Stimulated activated naive B cell treated with anti-CD40 and anti-IgM and Interleukin-4, amounts not matched to agents 10 μg/mL and 1 μg/mL and 100 μg/mL, for 72 hours (primary cell): ENCODE measurements around the gene HAPLN3.

Experiments
- ATAC-seq, 2 donors: fragments of 150-1000 bp; cut with Tn5 transposase; replicated peaks; 2 replicates each; pipeline ENCODE4 v1.10.0; 2021; ENCODE audit warnings: moderate library complexity in 1 of 2
- DNase-seq: peaks from one replicate; pipeline ENCODE4 v3.0.0; 2021
- H3K27ac Mint-ChIP-seq: one replicate; pipeline ENCODE4 v1.8.0; 2022; ENCODE audit warnings: mild to moderate bottlenecking, mixed read lengths
- H3K27me3 Mint-ChIP-seq, 2 donors: one replicate each; pipeline ENCODE4 v1.8.0; 2022; ENCODE audit warnings: mixed read lengths in 2 of 2
- H3K36me3 Mint-ChIP-seq, 2 donors: one replicate each; pipeline ENCODE4 v1.8.0; 2022; ENCODE audit warnings: mixed read lengths in 2 of 2, mild to moderate bottlenecking in 1 of 2
- H3K4me1 Mint-ChIP-seq, 2 donors: one replicate each; pipeline ENCODE4 v1.8.0; 2022; ENCODE audit warnings: mixed read lengths in 2 of 2, mild to moderate bottlenecking in 1 of 2
- H3K4me3 Mint-ChIP-seq, 2 donors: one replicate each; pipeline ENCODE4 v1.8.0; 2022; ENCODE audit warnings: mild to moderate bottlenecking in 2 of 2, mixed read lengths in 2 of 2, moderate library complexity in 1 of 2
- H3K9me3 Mint-ChIP-seq, 2 donors: one replicate each; pipeline ENCODE4 v1.8.0; 2022; ENCODE audit warnings: mixed read lengths in 2 of 2, mild to moderate bottlenecking in 1 of 2

Gene HAPLN3

DNA sequence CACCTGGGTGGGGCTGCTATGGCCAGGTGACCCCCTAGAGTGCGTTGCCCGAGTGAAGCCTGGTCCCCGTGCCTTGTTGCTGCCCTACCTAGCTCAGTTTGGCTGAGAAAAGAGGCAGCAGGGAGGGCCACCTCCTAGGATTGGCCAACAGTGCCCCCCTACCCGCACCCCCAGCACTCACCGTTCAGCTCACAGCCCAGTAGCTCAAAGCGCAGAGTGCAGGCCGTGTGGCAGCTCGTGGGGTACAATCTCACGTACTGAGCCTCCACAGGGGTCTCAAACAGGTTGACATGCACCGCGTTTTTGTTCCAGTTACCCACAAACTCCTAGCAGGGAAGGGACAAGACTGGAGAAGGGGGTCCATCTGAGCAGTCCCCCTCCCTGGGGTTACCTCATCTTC lies 10.2 kb upstream of the HAPLN3 start:
- no peaks in the 10 kb centered on the region for H3K9me3 Mint-ChIP-seq
- H3K27me3 Mint-ChIP-seq = no peaks in the 10 kb centered on the region
- no peaks in the 10 kb centered on the region for H3K36me3 Mint-ChIP-seq
- no peak for DNase-seq
- H3K4me1 Mint-ChIP-seq = peaks cover 10 to 15% of the 10 kb centered on the region in 2 donors
- ATAC-seq = no peak
- no peak overlapping the region for H3K4me3 Mint-ChIP-seq
- no peak overlapping the region for H3K27ac Mint-ChIP-seq

GRCh38 chr15:88904624-88905327 lies 9.4 kb upstream of the HAPLN3 start:
- H3K27me3 Mint-ChIP-seq = no peaks in the 10 kb centered on the region
- no peaks in the 10 kb centered on the region for H3K36me3 Mint-ChIP-seq
- no peaks in the 10 kb centered on the region for H3K9me3 Mint-ChIP-seq
- H3K4me1 Mint-ChIP-seq = peaks cover 5 to 7% of the 10 kb centered on the region in 2 donors
- DNase-seq (peak; percentile 66), ATAC-seq (peak; percentile 92)
- H3K4me3 Mint-ChIP-seq = no peak overlapping the region
- no peak overlapping the region for H3K27ac Mint-ChIP-seq

GRCh38 chr15:88904257-88904623 lies 8.9 kb upstream of the HAPLN3 start:
- Mint-ChIP-seq H3K4me3 (no peak overlapping the region), H3K4me1 (peaks cover 3 to 7% of the 10 kb centered on the region in 2 donors), H3K27me3 (no peaks in the 10 kb centered on the region), H3K9me3 (no peaks in the 10 kb centered on the region), H3K36me3 (no peaks in the 10 kb centered on the region), H3K27ac (no peak overlapping the region)
- ATAC-seq (peak in 1 of 2 donors; percentile 12), DNase-seq (no peak)

- H3K9me3 Mint-ChIP-seq = no peaks in the 10 kb centered on the region
- H3K27ac Mint-ChIP-seq = no peak overlapping the region
Observed at GRCh38 chr15:88902846-88903245, 7.5 kb upstream of the HAPLN3 start.

DNA sequence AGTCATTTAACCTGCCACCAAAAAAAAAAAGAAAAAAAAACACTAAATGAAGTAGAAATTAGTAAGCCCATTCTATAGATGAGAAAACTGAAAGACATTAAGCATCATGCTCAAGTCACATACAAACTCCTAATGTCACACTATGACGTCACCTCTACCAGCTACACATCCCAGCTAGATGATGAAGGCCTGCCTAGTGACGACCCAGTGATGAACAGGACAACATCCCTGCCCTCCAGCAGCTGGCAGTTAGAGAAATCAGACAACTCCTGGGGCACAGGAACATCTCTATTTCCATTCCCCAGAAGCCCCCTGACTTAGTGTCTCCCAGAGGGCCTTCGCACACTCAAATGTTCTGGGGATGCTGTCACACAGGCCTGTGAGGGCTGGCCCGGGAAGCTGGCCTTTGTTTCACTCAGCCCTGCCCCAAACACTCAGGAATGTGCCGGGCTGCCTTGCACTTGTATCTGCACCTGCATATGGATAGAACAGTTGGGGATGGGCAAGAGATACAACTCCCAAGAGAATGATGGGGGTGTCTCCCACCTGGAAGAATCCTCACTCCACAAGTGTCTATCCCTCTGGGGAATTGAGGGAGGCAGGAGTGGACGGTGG lies 7.0 kb upstream of the HAPLN3 start:
- H3K27ac Mint-ChIP-seq = no peak overlapping the region
- H3K9me3 Mint-ChIP-seq = no peaks in the 10 kb centered on the region
- H3K36me3 Mint-ChIP-seq = no peaks in the 10 kb centered on the region
- ATAC-seq (no peak), DNase-seq (no peak)
- no peaks in the 10 kb centered on the region for H3K27me3 Mint-ChIP-seq
- peaks cover 6 to 12% of the 10 kb centered on the region in 2 donors for H3K4me1 Mint-ChIP-seq
- H3K4me3 Mint-ChIP-seq = no peak overlapping the region

More at GRCh38 chr15:88902846-88903245, 7.5 kb upstream of the HAPLN3 start:
- H3K27me3 Mint-ChIP-seq = no peaks in the 10 kb centered on the region
- no peak for ATAC-seq
- no peak overlapping the region for H3K4me3 Mint-ChIP-seq
- no peak for DNase-seq
- peaks cover 3 to 7% of the 10 kb centered on the region in 2 donors for H3K4me1 Mint-ChIP-seq
- H3K36me3 Mint-ChIP-seq = no peaks in the 10 kb centered on the region

DNA sequence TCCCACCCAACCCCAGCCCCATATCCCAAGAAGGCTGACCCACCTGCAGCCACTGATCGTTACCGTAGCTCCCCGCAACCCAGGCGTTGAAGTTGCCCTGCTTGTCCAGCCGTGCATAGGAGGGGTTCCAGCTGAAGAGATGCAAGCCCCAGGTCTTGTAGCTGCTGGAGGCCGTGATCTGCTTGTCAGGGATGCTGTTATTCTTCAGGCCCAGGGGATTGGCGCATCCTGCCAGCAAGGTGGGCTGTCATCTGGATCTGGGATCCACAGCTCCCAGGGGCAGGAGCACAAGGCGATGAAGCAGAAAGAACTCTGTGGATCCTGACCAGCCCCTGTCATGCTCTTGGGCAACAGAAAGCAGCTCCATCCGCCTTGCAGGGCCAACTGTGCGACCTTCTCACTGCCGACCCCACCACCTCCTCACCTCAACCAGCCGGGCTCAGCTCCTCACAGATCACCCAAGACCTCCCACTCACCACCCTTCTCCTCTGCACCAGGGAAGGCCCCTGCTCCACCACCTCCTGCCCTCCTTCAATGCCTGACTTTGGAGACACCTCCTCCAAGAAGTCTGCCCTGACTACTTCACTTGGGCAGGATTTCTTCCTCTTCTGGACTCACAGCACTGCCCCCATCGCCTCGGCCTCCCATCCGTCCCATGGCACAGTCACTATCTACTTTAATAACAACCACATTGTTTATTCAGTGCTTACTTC lies 6.3 kb upstream of the HAPLN3 start:
- peaks cover 6 to 19% of the 10 kb centered on the region in 2 donors for H3K4me1 Mint-ChIP-seq
- H3K36me3 Mint-ChIP-seq = no peaks in the 10 kb centered on the region
- H3K27ac Mint-ChIP-seq = no peak overlapping the region
- DNase-seq = no peak
- no peaks in the 10 kb centered on the region for H3K9me3 Mint-ChIP-seq
- H3K27me3 Mint-ChIP-seq = peaks cover 0 to 2% of the 10 kb centered on the region in 2 donors
- no peak overlapping the region for H3K4me3 Mint-ChIP-seq
- ATAC-seq = no peak

DNA sequence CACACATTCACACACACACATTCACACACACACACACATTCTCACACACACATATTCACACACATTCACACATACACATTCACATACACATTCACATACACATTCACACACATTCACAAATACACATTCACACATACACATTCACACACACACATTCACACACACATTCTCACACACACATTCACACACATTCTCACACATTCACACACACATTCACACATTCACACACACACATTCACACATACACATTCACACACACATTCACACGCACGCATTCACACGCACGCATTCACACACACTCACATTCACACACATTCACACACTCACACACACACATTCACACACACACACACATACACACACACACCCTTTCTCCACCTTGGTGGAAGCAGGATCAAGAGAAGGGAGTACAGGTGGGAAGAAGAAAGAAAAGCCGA lies 5.7 kb upstream of the HAPLN3 start:
- peaks cover 0 to 5% of the 10 kb centered on the region in 2 donors for H3K27me3 Mint-ChIP-seq
- ATAC-seq (no peak), DNase-seq (no peak)
- H3K27ac Mint-ChIP-seq = no peak overlapping the region
- H3K9me3 Mint-ChIP-seq = no peaks in the 10 kb centered on the region
- peaks cover 8 to 22% of the 10 kb centered on the region in 2 donors for H3K4me1 Mint-ChIP-seq
- no peaks in the 10 kb centered on the region for H3K36me3 Mint-ChIP-seq
- no peak overlapping the region for H3K4me3 Mint-ChIP-seq

GRCh38 chr15:88900309-88900981 lies 5.1 kb upstream of the HAPLN3 start:
- Mint-ChIP-seq H3K4me1 (peaks cover 10 to 26% of the 10 kb centered on the region in 2 donors), H3K9me3 (no peaks in the 10 kb centered on the region), H3K36me3 (no peaks in the 10 kb centered on the region), H3K4me3 (no peak overlapping the region), H3K27me3 (peaks cover 2 to 9% of the 10 kb centered on the region in 2 donors), H3K27ac (no peak overlapping the region)
- no peak for ATAC-seq
- no peak for DNase-seq

- DNase-seq (no peak), ATAC-seq (no peak)
- Mint-ChIP-seq H3K36me3 (no peaks in the 10 kb centered on the region), H3K4me3 (no peak overlapping the region), H3K9me3 (no peaks in the 10 kb centered on the region), H3K4me1 (peaks cover 12 to 24% of the 10 kb centered on the region in 2 donors), H3K27me3 (peaks cover 4 to 13% of the 10 kb centered on the region in 2 donors), H3K27ac (no peak overlapping the region)
Observed at GRCh38 chr15:88899251-88899650, 3.9 kb upstream of the HAPLN3 start.

DNA sequence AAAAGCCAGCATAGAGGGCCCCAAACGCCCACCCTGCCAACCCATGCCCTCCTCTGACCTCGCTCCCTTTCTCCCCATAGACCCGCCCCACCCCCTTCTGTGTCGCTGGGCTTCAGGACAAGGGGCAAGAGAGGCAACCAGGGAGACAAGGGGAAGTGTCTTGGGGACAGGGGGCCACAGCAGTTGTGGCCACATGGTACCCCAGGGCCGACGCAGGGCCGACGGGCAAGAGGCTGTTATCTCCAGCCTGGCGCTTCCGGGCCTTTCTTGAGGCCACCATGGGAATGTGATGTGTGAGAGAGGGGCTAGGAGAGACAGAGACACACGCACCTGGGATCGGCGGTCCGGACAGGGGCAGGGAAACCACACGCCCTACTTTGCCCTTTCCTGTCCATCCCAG lies 3.4 kb upstream of the HAPLN3 start:
- DNase-seq = no peak
- no peak for ATAC-seq
- Mint-ChIP-seq H3K27me3 (peaks cover 4 to 18% of the 10 kb centered on the region in 2 donors), H3K4me3 (no peak overlapping the region), H3K36me3 (no peaks in the 10 kb centered on the region), H3K9me3 (no peaks in the 10 kb centered on the region), H3K27ac (no peak overlapping the region), H3K4me1 (peaks cover 12 to 29% of the 10 kb centered on the region in 2 donors)

DNA sequence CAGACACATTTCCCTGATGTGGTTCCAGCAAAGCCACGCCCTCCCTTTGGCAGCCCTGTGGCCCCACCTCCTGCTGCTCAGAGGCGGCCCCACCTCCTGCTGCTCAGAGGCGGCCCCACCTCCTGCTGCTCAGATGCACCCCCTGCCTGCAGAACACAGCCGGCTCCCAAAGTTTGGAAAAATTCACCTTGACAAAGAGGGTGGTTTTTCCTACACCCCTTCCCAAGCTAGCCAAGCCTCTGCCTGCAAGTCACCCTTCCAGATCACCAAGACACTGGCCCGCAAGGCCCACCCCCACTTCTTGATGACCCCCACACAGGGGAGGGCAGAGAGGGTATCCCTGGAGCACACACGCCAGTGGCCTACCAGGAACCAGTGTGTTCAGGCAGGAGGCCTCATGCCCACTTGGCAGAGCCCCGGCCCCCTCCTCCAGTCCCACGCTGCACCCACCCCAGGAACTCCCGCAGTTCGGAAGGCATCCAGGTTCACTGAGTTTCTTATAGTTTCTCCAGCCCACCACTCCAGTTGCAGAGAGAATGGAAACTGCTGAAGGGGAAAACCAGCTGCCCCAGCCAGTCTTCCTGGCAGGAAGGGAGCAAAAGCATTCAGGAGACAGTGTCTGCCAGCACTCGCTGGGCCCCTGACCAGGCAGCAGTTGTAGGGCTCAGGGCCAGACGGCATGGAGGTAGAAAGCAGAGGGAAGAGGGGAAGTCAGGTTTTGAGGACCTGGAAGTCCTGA lies 2.3 kb upstream of the HAPLN3 start:
- H3K4me3 Mint-ChIP-seq = no peak overlapping the region
- ATAC-seq (peak; percentile 61 to 71), DNase-seq (peak; percentile 31)
- H3K36me3 Mint-ChIP-seq = no peaks in the 10 kb centered on the region
- peaks cover 4 to 27% of the 10 kb centered on the region in 2 donors for H3K27me3 Mint-ChIP-seq
- peaks cover 12 to 33% of the 10 kb centered on the region in 2 donors for H3K4me1 Mint-ChIP-seq
- H3K9me3 Mint-ChIP-seq = no peaks in the 10 kb centered on the region
- H3K27ac Mint-ChIP-seq = no peak overlapping the region

DNA sequence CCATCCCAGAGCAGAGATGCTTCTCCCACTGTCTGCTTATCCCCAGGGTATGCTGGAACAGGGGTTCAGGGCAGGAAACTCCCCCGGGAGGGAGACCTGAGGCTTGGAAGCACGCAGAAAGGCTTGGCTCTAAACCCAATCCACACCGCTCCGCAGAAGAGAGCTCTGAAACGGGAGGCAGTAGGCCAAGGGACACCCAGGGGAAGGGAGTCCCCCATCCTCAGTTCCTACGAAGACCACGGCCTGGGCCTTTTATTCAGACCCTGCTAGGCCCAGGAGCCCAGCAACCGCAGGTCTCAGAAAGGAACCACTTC lies 1.8 kb upstream of the HAPLN3 start:
- no peak for ATAC-seq
- no peak overlapping the region for H3K27ac Mint-ChIP-seq

GRCh38 chr15:88896333-88897033 lies 1.1 kb upstream of the HAPLN3 start:
- peaks cover 4 to 27% of the 10 kb centered on the region in 2 donors for H3K27me3 Mint-ChIP-seq
- H3K27ac Mint-ChIP-seq = no peak overlapping the region
- ATAC-seq (no peak), DNase-seq (no peak)
- H3K36me3 Mint-ChIP-seq = no peaks in the 10 kb centered on the region
- peaks cover 12 to 33% of the 10 kb centered on the region in 2 donors for H3K4me1 Mint-ChIP-seq
- no peaks in the 10 kb centered on the region for H3K9me3 Mint-ChIP-seq
- H3K4me3 Mint-ChIP-seq = no peak overlapping the region

More for the DNA sequence above, 1.8 kb upstream of the HAPLN3 start:
- peaks cover 4 to 27% of the 10 kb centered on the region in 2 donors for H3K27me3 Mint-ChIP-seq
- H3K4me1 Mint-ChIP-seq = peaks cover 12 to 33% of the 10 kb centered on the region in 2 donors
- no peak overlapping the region for H3K4me3 Mint-ChIP-seq
- no peaks in the 10 kb centered on the region for H3K9me3 Mint-ChIP-seq
- no peak for DNase-seq
- H3K36me3 Mint-ChIP-seq = no peaks in the 10 kb centered on the region
